ENCODE measurements around the gene PLOD1. TPM values are rescaled to one million over a fixed set of nuclear protein-coding genes. Genes with fewer than 3 reads are reported as not detected.
"Not testable (repeated sequence)": the region's sequence is repeated elsewhere in the genome, so short reads cannot be mapped to it uniquely, and the experiment has no call there.

PLOD1 gene
- total RNA-seq, 1 donor from 2014 or later, result 72.6 TPM

DNA sequence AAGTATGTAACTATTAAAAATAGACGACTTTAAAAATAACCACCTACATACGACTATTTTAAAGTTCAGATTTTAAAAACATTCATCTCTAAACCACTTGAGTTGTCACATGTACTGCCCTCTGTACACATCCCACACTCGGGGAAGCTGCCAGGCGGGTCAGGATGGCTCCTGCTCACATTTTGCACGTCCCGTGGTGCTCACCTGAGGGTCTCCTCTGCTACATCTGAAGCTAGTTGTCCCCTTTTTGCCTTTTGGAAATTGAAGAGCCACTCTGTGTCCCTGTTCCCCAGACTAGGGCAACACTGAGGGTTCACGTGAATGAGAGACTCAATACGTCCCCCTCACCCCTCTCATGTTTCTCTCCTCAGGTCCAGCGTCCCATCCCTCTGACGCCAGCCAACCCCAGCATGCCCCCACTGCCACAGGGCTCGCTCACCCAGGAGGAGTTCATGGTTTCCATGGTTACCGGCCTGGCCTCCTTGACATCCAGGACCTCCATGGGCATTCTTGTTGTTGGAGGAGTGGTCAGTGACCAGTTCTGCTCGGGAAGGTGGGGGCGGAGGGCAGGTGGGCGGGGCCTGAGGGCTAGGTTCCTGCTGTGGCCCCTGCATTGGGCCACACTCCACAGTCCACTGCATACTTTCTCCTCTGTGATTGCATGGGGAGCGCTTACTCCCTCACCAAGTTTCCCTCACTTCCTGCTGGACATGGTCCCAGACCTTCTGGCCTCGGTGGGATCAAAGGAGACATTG is 71.8 kb downstream of the PLOD1 start:
- no peak for DNase-seq

- DNase-seq, result no peak
Measured at GRCh38 chr1:12007204-12007603, 72.7 kb downstream of the PLOD1 start.

DNA sequence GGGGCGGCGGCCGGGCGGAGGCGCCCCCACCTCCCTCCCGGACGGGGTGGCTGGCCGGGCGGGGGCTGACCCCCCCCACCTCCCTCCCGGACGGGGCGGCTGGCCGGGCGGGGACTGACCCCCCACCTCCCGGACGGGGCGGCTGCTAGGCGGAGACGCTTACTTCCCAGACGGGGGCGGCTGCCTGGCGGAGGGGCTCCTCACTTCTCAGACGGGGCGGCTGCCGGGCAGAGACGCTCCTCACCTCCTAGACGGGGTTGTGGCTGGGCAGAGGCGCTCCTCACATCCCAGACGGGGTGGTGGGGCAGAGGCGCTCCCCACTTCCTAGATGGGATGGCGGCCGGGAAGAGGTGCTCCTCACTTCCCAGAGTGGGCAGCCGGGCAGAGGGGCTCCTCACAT is 73.8 kb downstream of the PLOD1 start:
- not testable (repeated sequence) for DNase-seq

DNA sequence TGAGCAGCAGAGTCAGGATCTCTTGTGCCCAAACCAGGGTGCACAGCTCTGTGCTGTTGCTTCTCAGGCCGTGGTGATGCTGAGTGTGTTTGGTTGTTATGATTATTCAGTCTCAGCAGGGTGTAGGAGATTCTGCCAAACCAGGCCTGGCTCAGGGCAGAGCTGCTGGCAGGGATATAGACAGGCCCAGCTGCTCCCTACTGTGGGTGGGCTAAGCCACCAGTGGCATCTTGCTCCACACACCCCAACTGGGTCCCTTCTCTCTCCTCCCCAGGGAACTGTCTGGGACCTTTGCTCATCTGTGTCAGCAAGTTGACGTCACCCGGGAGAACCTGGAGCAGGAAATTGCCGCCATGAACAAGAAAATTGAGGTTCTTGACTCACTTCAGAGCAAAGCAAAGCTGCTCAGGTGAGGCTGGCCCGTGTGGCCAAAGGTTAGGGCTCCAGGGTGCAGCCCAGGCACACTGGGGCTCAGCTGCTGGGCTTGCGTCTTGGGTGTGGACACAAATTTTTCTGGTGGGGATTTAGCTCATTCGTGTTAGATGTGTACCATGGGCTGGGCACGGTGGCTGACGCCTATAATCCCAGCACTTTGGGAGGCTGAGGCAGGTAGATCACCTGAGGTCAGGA is 74.9 kb downstream of the PLOD1 start:
- DNase-seq, result no peak

DNA sequence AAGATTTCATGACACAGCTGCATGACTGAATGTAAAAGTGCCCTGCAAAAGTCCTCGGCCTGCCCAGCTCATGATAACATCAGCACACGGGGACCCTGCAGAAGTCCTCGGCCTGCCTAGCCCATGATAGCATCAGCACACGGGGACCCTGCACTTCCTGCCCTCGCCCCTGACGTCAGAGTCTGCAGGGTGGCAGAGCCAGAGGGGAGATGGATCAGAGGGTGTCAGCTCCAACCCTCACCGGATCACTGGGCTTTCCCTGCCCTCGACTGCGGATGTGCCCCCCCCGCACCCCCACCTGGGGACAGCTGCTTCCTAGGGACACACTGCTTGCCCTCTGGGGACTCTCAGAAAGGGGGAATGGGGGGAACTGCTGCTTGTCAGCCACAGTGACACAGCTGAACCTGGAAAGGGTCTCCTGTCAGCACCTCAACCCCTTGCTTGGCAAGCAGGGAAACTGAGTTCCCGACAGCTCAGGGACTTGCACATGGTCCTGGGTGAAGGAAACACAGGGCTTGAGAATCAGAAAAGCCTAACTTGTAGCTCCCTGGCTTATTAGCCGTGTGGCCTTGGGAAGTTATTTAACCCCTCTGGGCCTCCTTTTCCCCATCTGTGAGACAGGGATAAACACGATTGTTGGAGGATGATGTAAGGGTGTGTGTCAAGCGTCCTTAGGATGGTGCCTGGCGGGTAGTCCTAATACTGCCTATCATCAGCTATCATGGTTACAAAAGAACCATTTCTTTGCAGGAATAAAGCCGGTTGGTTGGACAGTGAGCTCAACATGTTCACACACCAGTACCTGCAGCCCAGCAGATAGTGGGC is 76.4 kb downstream of the PLOD1 start:
- DNase-seq, result no peak

GRCh38 chr1:12011998-12012397 is 77.5 kb downstream of the PLOD1 start:
- no peak for DNase-seq

- DNase-seq, result no peak
Measured at GRCh38 chr1:12012560-12013316, 78.2 kb downstream of the PLOD1 start.

- no peak for DNase-seq
Measured at GRCh38 chr1:12014141-12014991, 79.8 kb downstream of the PLOD1 start.

DNA sequence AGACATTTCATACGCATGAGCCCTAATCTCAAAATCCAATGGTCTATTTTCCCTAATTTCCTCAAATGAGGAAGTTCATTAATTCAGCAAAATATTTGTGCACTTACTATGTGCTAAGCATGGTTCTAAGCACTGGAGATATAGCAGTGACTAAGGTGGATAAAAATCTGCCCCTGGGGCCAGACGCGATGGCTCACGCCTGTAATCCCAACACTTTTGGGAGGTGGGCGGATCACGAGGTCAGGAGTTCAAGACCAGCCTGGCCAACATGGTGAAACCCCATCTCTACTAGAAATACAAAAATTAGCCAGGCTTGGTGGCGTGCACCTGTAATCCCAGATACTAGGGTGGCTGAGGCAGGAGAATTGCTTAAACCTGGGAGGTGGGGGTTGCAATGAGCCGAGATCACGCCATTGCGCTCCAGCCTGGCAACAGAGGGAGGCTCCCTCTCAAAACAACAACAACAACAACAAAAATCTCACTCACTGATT is 80.5 kb downstream of the PLOD1 start:
- DNase-seq, result no peak

GRCh38 chr1:12015499-12015898 is 81.0 kb downstream of the PLOD1 start:
- DNase-seq, result no peak

DNA sequence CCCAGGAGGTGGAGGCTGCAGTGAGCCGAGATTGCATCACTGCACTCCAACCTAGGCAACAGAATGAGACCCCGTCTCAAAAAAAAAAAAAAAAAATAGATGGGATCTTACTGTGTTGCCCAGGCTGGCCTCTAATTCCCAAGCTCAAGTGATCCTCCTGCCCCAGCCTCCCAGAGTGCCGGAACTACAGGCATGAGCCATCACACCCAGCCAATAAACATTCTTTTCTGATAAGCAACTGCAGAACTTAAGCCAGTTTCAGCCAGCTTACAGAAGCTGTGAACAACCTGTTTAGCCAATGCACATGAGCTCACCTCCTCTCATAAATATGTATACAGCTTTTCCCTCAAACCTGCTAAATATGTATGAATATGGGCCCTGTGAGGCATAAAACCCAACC is 81.7 kb downstream of the PLOD1 start:
- DNase-seq, result no peak

DNA sequence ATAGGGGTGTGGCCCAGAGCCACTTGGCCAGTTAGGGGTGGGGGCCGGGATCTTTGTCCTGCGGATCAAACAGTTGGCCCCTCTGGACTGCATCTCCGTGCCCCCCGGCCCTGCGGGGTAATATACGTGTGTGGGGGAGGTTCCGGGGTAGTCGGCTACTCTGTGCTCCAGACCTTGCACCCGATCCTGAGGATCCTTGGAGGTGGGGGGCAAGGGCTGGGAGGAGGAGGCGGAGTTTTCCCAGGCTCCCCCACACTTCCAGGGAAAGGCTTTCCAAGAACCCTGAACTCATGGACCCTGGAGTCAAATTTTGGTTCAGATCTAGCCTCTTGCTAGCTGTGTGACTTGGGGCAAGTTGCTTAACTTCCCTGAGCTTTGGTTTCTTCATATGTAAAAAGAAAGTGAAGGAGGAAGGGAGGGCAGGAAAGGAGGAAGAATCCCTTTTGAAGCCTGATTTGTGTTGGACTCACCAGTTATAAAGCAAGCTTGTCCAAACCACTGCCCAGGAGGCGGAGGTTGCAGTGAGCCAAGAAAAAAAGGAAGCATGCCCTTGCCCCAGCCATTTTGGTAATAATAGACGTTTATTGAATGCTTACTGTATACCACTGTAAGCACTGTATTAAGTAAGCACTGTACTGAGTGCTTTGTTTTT is 85.5 kb downstream of the PLOD1 start:
- DNase-seq, result no peak

DNA sequence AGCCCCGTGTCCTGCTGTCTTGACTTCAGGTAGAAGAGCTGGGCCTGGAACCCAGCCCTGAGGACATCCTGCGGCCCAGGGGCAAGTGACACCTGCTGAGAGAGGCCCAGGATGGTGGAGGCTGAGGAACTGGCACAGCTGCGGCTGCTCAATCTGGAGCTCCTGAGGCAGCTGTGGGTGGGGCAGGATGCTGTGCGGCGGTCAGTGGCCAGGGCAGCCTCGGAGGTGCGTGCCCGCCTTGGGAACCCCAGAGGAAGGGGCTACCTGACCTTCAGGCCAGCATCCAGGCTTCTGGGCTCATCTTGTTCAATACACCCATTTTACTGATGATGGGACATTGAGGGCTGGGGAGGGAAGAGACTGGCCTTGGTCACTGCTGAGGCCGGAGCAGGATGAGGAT is 87.1 kb downstream of the PLOD1 start:
- DNase-seq, result no peak

GRCh38 chr1:12022036-12022435 is 87.5 kb downstream of the PLOD1 start:
- DNase-seq, result no peak

Small RNA genes lying within 50 kb of the gene (small RNA-seq; reads per million reads assigned to genes)
- gene AL096840.1 (ENCODE audit: low replicate concordance) (not detected), gene RF00019 (ENCODE audit: low replicate concordance) (not detected), gene RNU5E-4P (ENCODE audit: low replicate concordance) (22.2 reads per million, percentile 94 among the genes with 10 or more reads in this experiment)

Other genes with a start within 250 kb of the PLOD1 start
- 0.59 TPM for gene DRAXIN, start 243.0 kb upstream of the PLOD1 start, total RNA-seq
- 15.7 TPM for gene AGTRAP, start 198.6 kb upstream of the PLOD1 start, total RNA-seq
- gene C1orf167, start 172.5 kb upstream of the PLOD1 start, total RNA-seq, result 0.69 TPM
- gene MTHFR, start 128.8 kb upstream of the PLOD1 start, total RNA-seq, result 22.5 TPM
- 9.4 TPM for gene CLCN6, start 128.5 kb upstream of the PLOD1 start, total RNA-seq
- gene NPPA, start 86.9 kb upstream of the PLOD1 start, total RNA-seq, result 1.3 TPM
- gene NPPB, start 75.8 kb upstream of the PLOD1 start, total RNA-seq, result not detected
- 17.6 TPM for gene KIAA2013, start 8.3 kb upstream of the PLOD1 start, total RNA-seq
- 30.7 TPM for gene MFN2, start 45.7 kb downstream of the PLOD1 start, total RNA-seq
- gene MIIP, start 84.8 kb downstream of the PLOD1 start, total RNA-seq, result 10.7 TPM
- gene TNFRSF8, start 128.6 kb downstream of the PLOD1 start, total RNA-seq, result 0.10 TPM
- gene TNFRSF1B, start 232.3 kb downstream of the PLOD1 start, total RNA-seq, result 12.5 TPM

Data from skin of body (tissue), 3 donors.